Stimulated activated memory B cell treated with anti-CD40 and anti-IgM and Interleukin-4, amounts not matched to agents 10 μg/mL and 1 μg/mL and 100 μg/mL, for 72 hours (primary cell): ENCODE data around the gene TMEM141.
"Not testable (repeated sequence)": the region's sequence is repeated elsewhere in the genome, so short reads cannot be mapped to it uniquely, and the experiment has no call there.

Experiments used
- ATAC-seq: fragments of 150-1000 bp; cut with Tn5 transposase; 2 replicates; pipeline ENCODE4 v1.10.0; 2021
- H3K27ac Mint-ChIP-seq: one replicate; pipeline ENCODE4 v1.8.0; 2022; ENCODE audit warnings: mild to moderate bottlenecking, mixed read lengths
- H3K27me3 Mint-ChIP-seq: one replicate; pipeline ENCODE4 v1.8.0; 2022; ENCODE audit warnings: mixed read lengths
- H3K36me3 Mint-ChIP-seq: one replicate; pipeline ENCODE4 v1.8.0; 2022; ENCODE audit warnings: mixed read lengths
- H3K4me1 Mint-ChIP-seq: one replicate; pipeline ENCODE4 v1.8.0; 2022; ENCODE audit warnings: mixed read lengths
- H3K4me3 Mint-ChIP-seq: one replicate; pipeline ENCODE4 v1.8.0; 2022; ENCODE audit warnings: mild to moderate bottlenecking, moderate library complexity, mixed read lengths
- H3K9me3 Mint-ChIP-seq: one replicate; pipeline ENCODE4 v1.8.0; 2022; ENCODE audit warnings: mixed read lengths

The TMEM141 gene

GRCh38 chr9:136793086-136793946, 2.2 kb downstream of the TMEM141 start:
- Mint-ChIP-seq H3K27ac (no peak overlapping the region), H3K4me3 (no peak overlapping the region), H3K9me3 (no peaks in the 10 kb centered on the region), H3K36me3 (no peaks in the 10 kb centered on the region), H3K27me3 (peaks cover 21% of the 10 kb centered on the region), H3K4me1 (peaks cover 25% of the 10 kb centered on the region)
- no peak for ATAC-seq

- H3K27ac Mint-ChIP-seq: no peak overlapping the region
- H3K36me3 Mint-ChIP-seq: no peaks in the 10 kb centered on the region
- no peaks in the 10 kb centered on the region for H3K9me3 Mint-ChIP-seq
- ATAC-seq: no peak
- H3K27me3 Mint-ChIP-seq: peaks cover 30% of the 10 kb centered on the region
- H3K4me3 Mint-ChIP-seq: no peak overlapping the region
- peaks cover 27% of the 10 kb centered on the region for H3K4me1 Mint-ChIP-seq
Measured at GRCh38 chr9:136794281-136794999, 3.3 kb downstream of the TMEM141 start.

- Mint-ChIP-seq H3K4me1 (peaks cover 32% of the 10 kb centered on the region), H3K36me3 (no peaks in the 10 kb centered on the region), H3K4me3 (no peak overlapping the region), H3K9me3 (no peaks in the 10 kb centered on the region), H3K27me3 (peaks cover 30% of the 10 kb centered on the region), H3K27ac (no peak overlapping the region)
- ATAC-seq: no peak
Measured at GRCh38 chr9:136795000-136795348, 3.8 kb downstream of the TMEM141 start.

GRCh38 chr9:136796238-136796774, 5.2 kb downstream of the TMEM141 start, which contains the start of gene CCDC183:
Gene CCDC183 (plus strand): TSS chr9:136796338. CDS start chr9:136796398, 60 bp downstream.
- peaks cover 30% of the 10 kb centered on the region for H3K27me3 Mint-ChIP-seq
- H3K4me1 Mint-ChIP-seq: peaks cover 43% of the 10 kb centered on the region
- no peak within 1 kb of the TSS for H3K27ac Mint-ChIP-seq
- H3K36me3 Mint-ChIP-seq: no peaks in the 10 kb centered on the region
- no peaks in the 10 kb centered on the region for H3K9me3 Mint-ChIP-seq
- no peak within 1 kb of the TSS for H3K4me3 Mint-ChIP-seq
- ATAC-seq: no peak

GRCh38 chr9:136796775-136797347, 5.7 kb downstream of the TMEM141 start:
- ATAC-seq, H3K36me3 Mint-ChIP-seq, H3K9me3 Mint-ChIP-seq, H3K27ac Mint-ChIP-seq, H3K4me3 Mint-ChIP-seq: not testable (repeated sequence)
- Mint-ChIP-seq H3K4me1 (peaks cover 41% of the 10 kb centered on the region), H3K27me3 (peaks cover 30% of the 10 kb centered on the region)

GRCh38 chr9:136798708-136799078, 7.5 kb downstream of the TMEM141 start:
- H3K9me3 Mint-ChIP-seq: no peaks in the 10 kb centered on the region
- no peak overlapping the region for H3K4me3 Mint-ChIP-seq
- H3K27ac Mint-ChIP-seq: no peak overlapping the region

GRCh38 chr9:136799079-136799853, 8.1 kb downstream of the TMEM141 start:
- Mint-ChIP-seq H3K27ac (no peak overlapping the region), H3K4me3 (peak overlapping the region; percentile 77), H3K36me3 (peaks cover 10% of the 10 kb centered on the region), H3K4me1 (peaks cover 49% of the 10 kb centered on the region), H3K27me3 (peaks cover 30% of the 10 kb centered on the region), H3K9me3 (no peaks in the 10 kb centered on the region)
- no peak for ATAC-seq

More at GRCh38 chr9:136798708-136799078, 7.5 kb downstream of the TMEM141 start:
- no peak for ATAC-seq
- peaks cover 5% of the 10 kb centered on the region for H3K36me3 Mint-ChIP-seq
- peaks cover 44% of the 10 kb centered on the region for H3K4me1 Mint-ChIP-seq
- H3K27me3 Mint-ChIP-seq: peaks cover 30% of the 10 kb centered on the region

GRCh38 chr9:136799854-136800657, 8.9 kb downstream of the TMEM141 start:
- Mint-ChIP-seq H3K4me3 (peak overlapping the region; percentile 77), H3K27ac (peak overlapping the region; percentile 57), H3K36me3 (peaks cover 10% of the 10 kb centered on the region), H3K9me3 (no peaks in the 10 kb centered on the region), H3K4me1 (peaks cover 49% of the 10 kb centered on the region), H3K27me3 (peaks cover 30% of the 10 kb centered on the region)
- peak; percentile 80 for ATAC-seq

- no peak overlapping the region for H3K27ac Mint-ChIP-seq
- ATAC-seq: no peak
- H3K9me3 Mint-ChIP-seq: no peaks in the 10 kb centered on the region
- H3K36me3 Mint-ChIP-seq: peaks cover 15% of the 10 kb centered on the region
- H3K4me3 Mint-ChIP-seq: no peak overlapping the region
- peaks cover 54% of the 10 kb centered on the region for H3K4me1 Mint-ChIP-seq
- peaks cover 19% of the 10 kb centered on the region for H3K27me3 Mint-ChIP-seq
Measured at GRCh38 chr9:136802321-136802720, 11.2 kb downstream of the TMEM141 start.

GRCh38 chr9:136803009-136803550, 11.9 kb downstream of the TMEM141 start:
- Mint-ChIP-seq H3K36me3 (peaks cover 15% of the 10 kb centered on the region), H3K27me3 (peaks cover 11% of the 10 kb centered on the region), H3K4me1 (peaks cover 55% of the 10 kb centered on the region)
- not testable (repeated sequence) for H3K4me3 Mint-ChIP-seq, ATAC-seq, H3K9me3 Mint-ChIP-seq, H3K27ac Mint-ChIP-seq

- no peak overlapping the region for H3K27ac Mint-ChIP-seq
- H3K4me3 Mint-ChIP-seq: no peak overlapping the region
- ATAC-seq: no peak
- peaks cover 4% of the 10 kb centered on the region for H3K27me3 Mint-ChIP-seq
- no peaks in the 10 kb centered on the region for H3K9me3 Mint-ChIP-seq
- H3K36me3 Mint-ChIP-seq: peaks cover 15% of the 10 kb centered on the region
- H3K4me1 Mint-ChIP-seq: peaks cover 58% of the 10 kb centered on the region
Measured at GRCh38 chr9:136803551-136804508, 12.7 kb downstream of the TMEM141 start.

GRCh38 chr9:136804509-136805206, 13.5 kb downstream of the TMEM141 start:
- Mint-ChIP-seq H3K27me3 (no peaks in the 10 kb centered on the region), H3K4me1 (peaks cover 60% of the 10 kb centered on the region), H3K36me3 (peaks cover 15% of the 10 kb centered on the region), H3K27ac (no peak overlapping the region), H3K9me3 (no peaks in the 10 kb centered on the region), H3K4me3 (no peak overlapping the region)
- ATAC-seq: no peak
